LNCaP clone FGC (cell line): Measurements from ENCODE around the gene FILIP1L.

Experiments used
- DNase-seq: peaks from one replicate; pipeline ENCODE4 v3.0.0-alpha.2; 2011; ENCODE audit warnings: low read depth
- H3K4me3 ChIP-seq: 2 replicates; pipeline ENCODE4 v1.5.1; 2011; ENCODE audit warnings: mild to moderate bottlenecking, low read depth, low read length, control low read depth
- TF ChIP-seq, protein P1 (sequence below): IDR thresholded peaks from 2 replicates; pipeline ENCODE4 v1.5.1; 2012; ENCODE audit warnings: mild to moderate bottlenecking; ENCODE audit not compliant: control insufficient read depth, insufficient read depth; ENCODE audit errors: extremely low read depth

Gene FILIP1L

DNA sequence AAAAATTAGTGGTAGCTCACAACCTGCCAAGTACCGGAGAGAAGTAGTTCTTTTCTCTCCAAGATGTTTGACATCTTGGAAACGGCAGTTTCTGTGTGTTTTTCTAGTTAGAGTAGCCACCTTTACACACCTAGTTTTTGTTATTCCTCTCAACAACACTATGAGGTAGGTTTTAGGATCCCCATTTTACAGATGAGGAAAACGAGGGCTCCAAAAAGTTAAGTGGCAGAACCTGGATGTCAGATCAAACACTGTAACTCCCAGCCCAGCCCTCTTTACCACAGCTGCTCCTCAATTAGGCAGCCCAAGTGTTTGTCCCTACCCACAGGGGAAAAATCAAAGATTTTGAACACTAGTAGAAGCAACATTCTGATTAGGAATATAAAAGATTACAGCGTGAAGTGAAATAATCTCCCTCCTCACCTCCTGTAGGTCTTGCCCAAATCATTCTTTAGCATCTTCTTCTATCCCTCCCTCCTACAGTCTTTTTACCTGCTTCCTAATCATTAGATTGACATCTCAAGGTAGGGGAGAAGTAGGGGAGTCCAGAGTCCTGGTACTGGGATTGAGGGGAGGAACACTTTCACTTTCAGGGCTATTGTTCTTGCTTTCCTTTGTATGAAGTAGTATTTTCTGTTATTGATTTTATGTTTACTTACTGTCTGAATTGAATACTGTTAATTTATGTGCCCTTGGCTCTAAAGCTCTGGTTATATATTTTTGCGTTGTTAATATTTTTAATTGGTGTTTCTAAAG, 154.0 kb downstream of the FILIP1L start:
- TF ChIP-seq, protein P1, sequence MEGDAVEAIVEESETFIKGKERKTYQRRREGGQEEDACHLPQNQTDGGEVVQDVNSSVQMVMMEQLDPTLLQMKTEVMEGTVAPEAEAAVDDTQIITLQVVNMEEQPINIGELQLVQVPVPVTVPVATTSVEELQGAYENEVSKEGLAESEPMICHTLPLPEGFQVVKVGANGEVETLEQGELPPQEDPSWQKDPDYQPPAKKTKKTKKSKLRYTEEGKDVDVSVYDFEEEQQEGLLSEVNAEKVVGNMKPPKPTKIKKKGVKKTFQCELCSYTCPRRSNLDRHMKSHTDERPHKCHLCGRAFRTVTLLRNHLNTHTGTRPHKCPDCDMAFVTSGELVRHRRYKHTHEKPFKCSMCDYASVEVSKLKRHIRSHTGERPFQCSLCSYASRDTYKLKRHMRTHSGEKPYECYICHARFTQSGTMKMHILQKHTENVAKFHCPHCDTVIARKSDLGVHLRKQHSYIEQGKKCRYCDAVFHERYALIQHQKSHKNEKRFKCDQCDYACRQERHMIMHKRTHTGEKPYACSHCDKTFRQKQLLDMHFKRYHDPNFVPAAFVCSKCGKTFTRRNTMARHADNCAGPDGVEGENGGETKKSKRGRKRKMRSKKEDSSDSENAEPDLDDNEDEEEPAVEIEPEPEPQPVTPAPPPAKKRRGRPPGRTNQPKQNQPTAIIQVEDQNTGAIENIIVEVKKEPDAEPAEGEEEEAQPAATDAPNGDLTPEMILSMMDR, result no peak
- no peak overlapping the region for H3K4me3 ChIP-seq
- no peak for DNase-seq

DNA sequence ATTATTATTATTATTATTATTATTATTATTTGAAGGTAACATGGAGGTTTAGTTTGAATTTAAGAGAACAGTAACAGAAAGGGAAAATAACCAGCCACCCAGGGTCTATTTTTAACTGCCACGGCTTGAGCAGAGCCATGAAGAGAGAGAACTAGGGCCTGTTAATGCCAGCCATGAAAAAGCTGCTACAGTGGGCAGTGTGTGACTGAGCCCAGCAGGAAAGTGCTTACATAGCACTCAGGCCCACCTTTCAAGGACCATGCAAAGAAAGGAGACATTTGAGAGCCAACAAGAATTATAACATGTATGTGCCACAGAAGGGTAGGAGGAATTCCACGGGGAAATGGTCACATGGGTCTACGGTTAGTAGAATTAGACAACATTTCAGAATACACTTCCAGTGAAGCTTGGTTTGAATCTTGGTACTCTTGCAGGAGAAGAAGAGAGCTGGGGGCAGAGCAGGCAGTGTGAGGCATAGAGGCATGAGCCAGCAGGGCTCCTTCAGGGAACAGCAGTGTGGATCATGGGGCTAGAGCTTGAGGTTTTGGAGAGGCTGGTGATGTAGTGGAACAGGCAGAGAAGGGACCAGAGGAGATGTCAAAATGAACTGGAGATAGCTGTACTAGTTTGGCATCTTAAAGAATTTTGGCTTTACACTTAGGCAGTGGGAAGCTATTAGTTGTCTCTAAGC, 155.9 kb downstream of the FILIP1L start:
- no peak for DNase-seq
- H3K4me3 ChIP-seq, result no peak overlapping the region
- TF ChIP-seq, protein P1, result no peak

DNA sequence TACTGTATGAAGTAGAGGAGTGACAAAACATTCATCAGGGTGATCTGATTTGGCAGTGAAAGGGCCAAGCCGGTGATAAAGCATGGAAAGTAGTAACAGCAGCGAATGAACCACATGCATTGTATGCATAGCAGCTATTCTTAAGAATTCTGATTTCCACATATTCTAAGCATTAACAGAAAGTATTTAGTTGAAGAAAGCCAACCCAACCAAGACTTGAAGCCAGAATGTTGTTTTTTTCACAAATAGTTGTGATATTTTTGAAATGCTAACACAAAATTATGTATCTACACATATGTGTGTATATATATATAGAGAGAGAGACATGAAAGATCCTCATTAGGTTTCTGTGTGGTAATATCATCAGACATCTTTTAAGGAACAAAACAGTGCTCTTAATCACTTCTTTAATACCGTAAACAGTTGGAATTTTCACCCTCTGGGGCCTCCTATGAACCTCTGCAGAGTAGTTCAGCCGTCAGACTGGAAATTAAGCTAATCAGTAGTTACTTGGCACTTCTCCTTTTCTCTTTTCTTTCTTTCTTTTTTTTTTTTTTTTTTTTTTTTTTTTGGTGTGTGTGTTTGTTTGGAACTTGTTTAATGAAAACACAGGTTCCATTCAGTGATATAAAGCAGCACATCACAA, 157.0 kb downstream of the FILIP1L start:
- TF ChIP-seq, protein P1, result no peak
- no peak overlapping the region for H3K4me3 ChIP-seq
- DNase-seq, result no peak

DNA sequence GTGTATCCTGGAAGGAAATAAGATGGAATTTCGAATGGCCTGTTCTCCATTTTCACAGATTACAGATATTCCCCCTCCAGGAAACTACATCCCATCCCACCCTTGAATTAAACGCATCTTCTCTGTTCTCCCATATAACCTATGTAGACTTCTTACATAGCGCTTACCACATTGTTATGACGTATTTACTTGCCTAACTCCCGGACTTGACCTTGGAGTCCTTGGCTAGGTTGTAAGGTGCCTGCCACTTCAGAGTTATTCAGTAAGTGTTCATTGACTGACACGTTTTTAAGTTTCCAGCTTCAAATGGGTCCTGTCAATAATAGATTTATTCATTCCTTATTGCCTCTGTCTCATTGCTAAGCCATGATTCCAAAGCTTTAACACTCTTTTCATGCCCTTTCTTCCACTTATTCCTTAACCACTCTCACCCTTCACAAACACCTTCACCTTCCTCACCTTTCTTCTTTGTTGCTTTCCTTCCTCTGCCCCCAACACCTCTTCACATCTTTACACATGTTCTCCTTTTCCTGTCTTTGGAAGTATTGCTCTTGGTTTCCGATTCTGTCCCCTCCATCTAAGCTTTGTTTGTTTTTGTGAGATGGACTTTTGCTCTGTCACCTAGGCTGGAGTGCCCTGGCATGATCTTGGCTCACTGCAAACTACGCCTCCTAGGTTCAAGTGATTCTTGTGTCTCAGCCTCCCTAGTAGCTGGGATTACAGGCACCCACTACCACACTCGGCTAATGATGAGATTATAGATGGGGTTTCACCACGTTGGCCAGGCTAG, 158.3 kb downstream of the FILIP1L start:
- H3K4me3 ChIP-seq, result no peak overlapping the region
- TF ChIP-seq, protein P1, result no peak
- DNase-seq, result no peak

DNA sequence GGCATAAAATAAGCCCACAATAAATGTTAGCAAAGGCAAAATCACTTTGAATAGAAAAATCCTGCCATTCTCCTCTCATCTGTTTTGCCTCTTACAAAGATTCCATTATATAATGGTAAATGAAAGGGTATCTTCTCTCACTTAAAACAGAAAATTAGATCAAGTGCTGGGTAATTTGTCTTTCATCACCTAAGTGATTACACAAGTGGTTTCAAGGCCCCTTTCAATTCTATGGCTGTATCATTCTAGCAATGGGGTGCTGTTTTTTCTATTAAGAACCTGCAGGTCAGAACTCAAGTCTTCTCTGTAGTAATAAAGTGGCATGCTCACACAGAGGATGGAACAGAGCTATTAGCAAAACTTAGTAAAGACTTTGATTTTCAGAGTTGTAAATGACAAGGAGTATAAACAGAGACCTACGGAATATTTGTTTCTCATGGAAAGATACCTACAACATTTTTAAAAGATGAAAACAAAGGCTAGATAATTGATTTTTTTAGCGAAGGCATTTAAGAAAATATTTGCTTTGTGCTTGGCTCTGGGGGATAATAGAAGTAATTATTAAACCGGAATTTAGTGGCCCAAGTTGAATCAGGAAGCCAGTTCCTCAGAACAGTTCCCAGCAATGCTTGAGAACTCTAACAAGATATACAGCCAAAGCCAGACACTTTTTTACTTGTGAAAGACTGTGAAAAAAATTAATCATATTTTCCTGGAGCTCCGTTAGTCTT, 159.2 kb downstream of the FILIP1L start:
- no peak for DNase-seq
- H3K4me3 ChIP-seq, result no peak overlapping the region
- TF ChIP-seq, protein P1, result no peak

DNA sequence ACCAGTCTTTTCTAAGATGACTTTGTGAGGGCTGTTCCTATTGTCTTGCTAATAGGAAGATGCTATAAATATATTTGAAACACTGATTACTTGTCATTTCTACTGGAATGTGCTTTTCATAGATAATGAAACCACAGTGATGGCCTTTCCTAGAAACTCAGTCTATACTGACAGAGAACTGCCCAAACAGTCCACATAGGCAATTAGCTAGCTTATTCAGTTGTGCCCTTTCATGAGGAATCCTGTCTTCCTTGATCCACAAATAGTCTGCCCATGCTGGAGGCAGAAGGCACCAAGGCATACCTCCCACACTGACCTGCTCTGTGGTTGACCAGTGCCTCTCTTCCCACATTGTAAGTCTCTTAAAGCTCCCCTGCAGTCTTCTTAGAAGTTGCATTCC, 160.7 kb downstream of the FILIP1L start:
- no peak overlapping the region for H3K4me3 ChIP-seq
- TF ChIP-seq, protein P1, result no peak
- DNase-seq, result no peak
